HUES64 (cell line): ENCODE measurements around the gene GPR39.
A peak's percentile ranks its signal among the peaks of the same experiment; 100 is the strongest.

Experiments used
- H3K27ac ChIP-seq: 2 replicates; pipeline ENCODE4 v1.7.0; 2013; ENCODE audit warnings: low read depth, low read length, inconsistent platforms
- H3K27me3 ChIP-seq: 2 replicates; pipeline ENCODE4 v1.6.1; 2013; ENCODE audit warnings: mild to moderate bottlenecking, low read length; ENCODE audit not compliant: insufficient read depth
- H3K36me3 ChIP-seq: 2 replicates; pipeline ENCODE4 v1.6.1; 2013; ENCODE audit warnings: mild to moderate bottlenecking, low read length; ENCODE audit not compliant: insufficient read depth
- H3K4me1 ChIP-seq: 2 replicates; pipeline ENCODE4 v1.6.1; 2013; ENCODE audit warnings: mild to moderate bottlenecking, low read length, moderate library complexity; ENCODE audit not compliant: insufficient read depth
- H3K4me3 ChIP-seq: 2 replicates; pipeline ENCODE4 v1.5.1; 2013; ENCODE audit warnings: mild to moderate bottlenecking, low read length, moderate library complexity
- H3K9ac ChIP-seq: 2 replicates; pipeline ENCODE4 v1.6.1; 2013; ENCODE audit warnings: mild to moderate bottlenecking, low read depth, low read length
- H3K9me3 ChIP-seq: 2 replicates; pipeline ENCODE4 v1.6.1; 2013; ENCODE audit warnings: low read depth, low read length; ENCODE audit not compliant: insufficient read depth
- WGBS: fragments of 150-250, 120-280 bp; methylation state at CpG from one replicate; pipeline ENCODE4 v1.1.7; 2013; ENCODE audit warnings: missing lambda C conversion rate; 5-methylcytosine and 5-hydroxymethylcytosine counted together

Gene GPR39

DNA sequence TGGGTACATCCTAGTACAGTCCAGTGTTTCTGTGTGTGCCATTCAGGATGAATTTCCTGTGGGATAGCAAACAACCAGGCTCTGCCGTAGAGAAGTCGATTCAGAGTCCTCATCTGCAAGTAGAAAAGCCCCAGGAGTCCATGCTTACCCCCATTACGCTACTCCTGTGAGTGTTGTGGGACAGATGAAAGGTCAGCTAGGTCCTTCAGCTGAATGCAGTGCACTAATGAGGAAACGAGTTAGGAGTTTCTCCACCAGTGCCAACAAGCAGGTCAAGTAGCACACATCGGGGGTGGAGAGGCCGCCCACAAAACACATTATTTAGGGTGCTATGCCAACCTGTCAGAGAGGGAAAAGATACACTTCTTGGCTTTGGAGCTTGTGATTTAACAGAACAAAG, 2.5 kb upstream of the GPR39 start:
- H3K4me1 ChIP-seq = peaks cover 9% of the 10 kb centered on the region
- no peak overlapping the region for H3K27ac ChIP-seq
- no peaks in the 10 kb centered on the region for H3K36me3 ChIP-seq
- peaks cover 39% of the 10 kb centered on the region for H3K27me3 ChIP-seq
- H3K9me3 ChIP-seq = no peaks in the 10 kb centered on the region
- WGBS = 90% methylated on average over 6 of the region's 6 CpGs
- no peak overlapping the region for H3K9ac ChIP-seq
- H3K4me3 ChIP-seq = no peak overlapping the region

DNA sequence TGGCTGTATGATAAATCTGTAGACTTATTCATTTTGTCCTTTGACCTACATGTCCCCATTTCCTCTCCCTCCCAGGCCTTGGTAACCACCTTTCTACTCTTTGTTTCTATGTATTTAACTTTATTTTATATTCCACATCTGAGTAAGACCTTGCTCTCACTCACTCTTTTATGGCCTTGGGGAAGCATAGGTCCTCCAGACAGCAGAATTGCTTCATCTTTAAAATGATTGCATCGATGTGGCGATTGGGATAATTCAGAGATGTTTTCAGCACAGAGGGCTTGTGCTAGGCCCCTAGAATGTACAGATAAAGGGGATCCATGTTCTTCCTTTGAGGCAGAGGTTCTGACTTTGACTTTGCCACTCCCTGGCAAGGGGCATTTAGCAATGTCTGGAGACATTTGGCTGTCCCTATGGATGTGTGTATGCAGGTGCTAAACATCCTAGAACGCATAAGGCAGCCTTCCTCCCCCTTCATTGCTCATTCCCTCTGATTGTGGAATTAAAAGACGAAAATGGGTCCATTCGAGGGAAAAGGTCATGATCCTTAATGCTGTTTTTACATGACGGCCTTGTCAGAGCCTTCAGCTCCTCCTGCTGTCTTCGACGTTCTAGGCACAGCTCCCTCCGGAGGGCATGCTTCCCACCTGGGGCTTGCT, 1.2 kb upstream of the GPR39 start:
- H3K4me3 ChIP-seq = peak overlapping the region; percentile 69
- H3K27ac ChIP-seq = no peak overlapping the region
- WGBS = 37% methylated on average over 9 of the region's 9 CpGs

DNA sequence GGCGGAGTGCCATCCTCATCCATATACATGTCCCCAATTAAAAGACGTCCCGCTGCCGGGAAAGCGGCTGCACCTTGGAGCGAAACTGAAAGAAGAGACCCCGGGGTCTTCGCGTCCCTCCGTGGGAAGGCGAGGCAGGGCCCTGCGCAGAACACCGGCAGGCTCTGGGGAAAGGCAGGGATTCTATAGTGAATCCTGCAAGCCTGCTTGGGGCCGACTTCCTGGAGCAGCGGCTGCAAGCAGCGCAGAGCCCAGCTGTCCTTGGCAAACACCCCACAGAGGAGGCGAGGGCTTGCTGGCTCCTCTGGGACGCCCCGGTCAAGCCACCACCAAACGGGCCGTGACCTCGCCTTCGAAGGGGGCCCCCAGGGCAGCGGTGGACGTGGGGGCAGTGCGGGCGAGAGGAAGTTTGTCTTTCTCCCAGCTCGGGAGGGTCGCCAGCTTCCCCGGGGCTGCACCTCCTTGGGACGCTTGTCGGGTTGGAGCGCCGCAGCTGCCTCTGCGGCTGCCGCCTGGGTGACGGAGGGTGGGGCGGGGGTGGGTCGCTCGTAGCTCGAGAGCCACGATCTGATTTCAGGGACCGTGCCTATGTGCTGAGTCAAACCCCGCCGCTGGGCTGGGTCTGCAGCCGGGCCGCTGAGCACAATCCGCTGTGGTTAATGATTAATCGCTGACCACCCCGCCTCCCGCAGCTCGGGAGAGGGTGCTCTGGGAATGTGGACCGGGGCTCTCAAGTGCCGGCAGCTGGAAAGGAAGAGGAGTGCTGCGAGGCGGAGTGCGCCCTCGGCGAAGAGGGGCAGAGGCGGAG, 486 bp upstream of the GPR39 start:
- Histone ChIP-seq H3K4me3 (peak overlapping the region; percentile 69), H3K36me3 (no peaks in the 10 kb centered on the region), H3K9me3 (no peaks in the 10 kb centered on the region), H3K4me1 (peaks cover 28% of the 10 kb centered on the region), H3K27ac (peak overlapping the region; percentile 66; the same call in 1 of the 2 replicates), H3K9ac (peak overlapping the region; percentile 64), H3K27me3 (peaks cover 43% of the 10 kb centered on the region)
- 2% methylated on average over 60 of the region's 60 CpGs for WGBS

More for the DNA sequence above, 1.2 kb upstream of the GPR39 start:
- Histone ChIP-seq H3K4me1 (peaks cover 22% of the 10 kb centered on the region), H3K27me3 (peaks cover 43% of the 10 kb centered on the region), H3K36me3 (no peaks in the 10 kb centered on the region), H3K9me3 (no peaks in the 10 kb centered on the region), H3K9ac (no peak overlapping the region)

DNA sequence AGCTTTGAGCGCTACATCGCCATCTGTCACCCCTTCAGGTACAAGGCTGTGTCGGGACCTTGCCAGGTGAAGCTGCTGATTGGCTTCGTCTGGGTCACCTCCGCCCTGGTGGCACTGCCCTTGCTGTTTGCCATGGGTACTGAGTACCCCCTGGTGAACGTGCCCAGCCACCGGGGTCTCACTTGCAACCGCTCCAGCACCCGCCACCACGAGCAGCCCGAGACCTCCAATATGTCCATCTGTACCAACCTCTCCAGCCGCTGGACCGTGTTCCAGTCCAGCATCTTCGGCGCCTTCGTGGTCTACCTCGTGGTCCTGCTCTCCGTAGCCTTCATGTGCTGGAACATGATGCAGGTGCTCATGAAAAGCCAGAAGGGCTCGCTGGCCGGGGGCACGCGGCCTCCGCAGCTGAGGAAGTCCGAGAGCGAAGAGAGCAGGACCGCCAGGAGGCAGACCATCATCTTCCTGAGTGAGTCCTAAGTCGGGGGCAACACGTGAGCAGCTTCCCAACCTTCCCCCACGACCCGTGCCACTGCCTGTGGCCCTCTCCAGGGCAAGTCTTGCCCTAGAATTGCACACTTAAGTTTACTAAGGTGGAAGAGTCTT, 928 bp downstream of the GPR39 start:
- Histone ChIP-seq H3K4me3 (no peak overlapping the region), H3K9me3 (no peaks in the 10 kb centered on the region), H3K4me1 (peaks cover 28% of the 10 kb centered on the region), H3K9ac (no peak overlapping the region), H3K27ac (no peak overlapping the region), H3K27me3 (peaks cover 43% of the 10 kb centered on the region), H3K36me3 (no peaks in the 10 kb centered on the region)
- WGBS = 96% methylated on average over 30 of the region's 30 CpGs

DNA sequence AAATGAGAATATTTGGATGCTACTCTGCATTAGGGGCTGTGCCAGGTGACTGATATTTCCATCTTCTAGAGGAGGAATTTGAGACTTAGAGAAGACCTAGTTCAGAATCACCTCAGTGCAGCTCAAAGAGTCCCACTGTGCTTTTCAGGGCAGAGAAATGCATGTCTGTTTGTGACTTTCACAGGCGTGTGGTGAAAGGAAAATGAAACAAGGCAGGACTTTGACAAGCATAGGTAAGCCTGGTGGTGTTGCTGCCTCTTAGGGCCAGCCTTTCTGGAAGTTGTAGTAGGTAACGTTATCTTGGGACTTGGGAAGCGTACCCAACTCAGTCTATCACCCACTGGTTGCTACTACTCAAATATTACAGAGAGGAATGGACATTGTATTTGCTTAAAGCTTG, 2.6 kb downstream of the GPR39 start:
- WGBS = 72% methylated on average over 2 of the region's 3 CpGs
- Histone ChIP-seq H3K27ac (no peak overlapping the region), H3K27me3 (peaks cover 40% of the 10 kb centered on the region), H3K9ac (no peak overlapping the region), H3K4me1 (peaks cover 28% of the 10 kb centered on the region), H3K4me3 (no peak overlapping the region), H3K9me3 (no peaks in the 10 kb centered on the region), H3K36me3 (no peaks in the 10 kb centered on the region)

DNA sequence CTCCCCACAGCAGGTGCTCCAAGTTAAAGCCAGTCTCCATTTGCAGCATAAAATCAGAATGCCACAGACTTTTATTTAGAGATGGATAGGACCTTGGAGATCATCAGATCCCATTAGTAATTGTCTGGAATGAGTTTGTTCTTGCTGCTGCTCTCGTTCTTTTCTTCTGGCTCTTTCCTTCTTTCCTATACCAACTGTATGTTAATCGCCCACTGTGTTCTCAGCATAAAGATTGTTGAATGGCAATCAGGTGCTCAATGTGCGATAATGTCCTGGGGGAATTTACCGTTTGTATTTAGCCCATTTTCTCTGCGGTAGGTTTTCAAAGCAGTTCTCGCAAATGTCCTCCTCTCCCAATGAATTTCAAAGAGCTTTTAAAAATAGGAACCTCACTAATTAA, 3.3 kb downstream of the GPR39 start:
- Histone ChIP-seq H3K4me3 (no peak overlapping the region), H3K9ac (no peak overlapping the region), H3K27me3 (peaks cover 37% of the 10 kb centered on the region), H3K4me1 (peaks cover 28% of the 10 kb centered on the region), H3K36me3 (no peaks in the 10 kb centered on the region), H3K27ac (no peak overlapping the region), H3K9me3 (no peaks in the 10 kb centered on the region)
- 47% methylated on average over 5 of the region's 6 CpGs for WGBS

DNA sequence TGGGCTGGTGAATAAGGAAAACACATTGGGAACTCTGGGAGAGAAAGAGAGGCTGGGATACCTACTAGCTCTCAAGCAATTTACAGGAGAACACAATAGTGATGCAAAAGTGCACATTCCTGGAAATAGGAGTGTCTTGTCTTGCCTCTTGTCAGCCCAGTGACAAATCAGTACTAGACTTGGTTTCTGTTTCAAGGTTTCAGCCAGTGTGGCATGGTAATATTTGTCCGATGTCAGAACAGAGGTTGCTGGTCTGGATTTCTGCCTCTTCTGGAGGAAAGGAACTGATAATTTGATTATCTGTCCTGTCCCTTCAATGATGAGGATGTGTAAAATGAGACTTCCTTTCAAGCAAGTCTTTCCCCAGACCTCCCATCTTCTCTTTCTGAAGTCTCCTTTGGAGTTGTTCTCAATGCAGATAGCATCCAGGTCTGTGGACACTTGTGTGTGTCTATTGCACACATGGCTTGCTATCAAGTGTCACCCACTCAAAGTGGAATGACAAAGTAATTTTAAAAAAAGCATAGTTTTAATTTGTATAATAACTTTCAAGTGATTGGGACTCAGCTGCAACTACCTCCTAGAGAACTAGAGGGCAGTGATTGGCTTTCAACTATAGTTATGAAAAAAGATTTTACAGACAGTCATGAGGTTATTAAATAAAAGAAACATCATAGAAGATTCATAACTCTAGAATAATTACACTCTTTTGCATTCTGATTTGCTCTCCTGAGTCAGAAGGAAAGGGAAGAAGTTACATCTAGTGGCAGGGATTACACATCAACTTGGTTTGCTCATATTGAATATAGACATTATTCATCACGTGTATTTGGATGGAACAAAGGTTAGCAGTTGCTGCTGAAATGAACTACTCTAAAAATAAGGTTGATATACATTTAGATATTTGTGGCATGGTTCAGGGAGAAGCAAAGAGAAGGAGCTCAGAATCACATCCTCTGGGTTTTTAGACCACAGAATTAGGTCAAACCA, 4.5 kb downstream of the GPR39 start:
- Histone ChIP-seq H3K9me3 (no peaks in the 10 kb centered on the region), H3K9ac (no peak overlapping the region), H3K27ac (no peak overlapping the region), H3K4me3 (no peak overlapping the region), H3K4me1 (peaks cover 22% of the 10 kb centered on the region), H3K36me3 (no peaks in the 10 kb centered on the region), H3K27me3 (peaks cover 25% of the 10 kb centered on the region)
- 99% methylated on average over 2 of the region's 2 CpGs for WGBS

DNA sequence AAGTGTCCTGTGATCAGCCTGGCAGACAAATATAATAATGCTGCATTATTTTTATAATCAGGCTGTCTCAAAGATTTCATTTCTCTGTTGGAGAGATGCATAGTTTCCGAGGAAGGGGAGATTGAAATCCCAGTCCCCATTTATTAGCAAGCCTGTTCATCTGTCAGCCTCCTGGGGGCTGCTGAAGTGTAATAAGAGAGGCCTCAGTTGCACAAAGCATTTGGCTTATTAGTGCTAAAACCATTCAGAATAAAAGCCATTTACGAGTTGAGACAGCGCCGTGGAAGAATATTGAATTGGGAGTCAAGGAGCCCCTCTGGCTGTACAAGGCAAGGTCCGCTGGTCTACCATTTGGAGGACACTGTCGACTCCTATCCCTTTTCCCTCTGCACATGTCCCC, 6.1 kb downstream of the GPR39 start:
- peaks cover 22% of the 10 kb centered on the region for H3K4me1 ChIP-seq
- H3K27me3 ChIP-seq = peaks cover 9% of the 10 kb centered on the region
- no peaks in the 10 kb centered on the region for H3K36me3 ChIP-seq
- H3K27ac ChIP-seq = no peak overlapping the region
- 98% methylated on average over 6 of the region's 6 CpGs for WGBS
- no peak overlapping the region for H3K4me3 ChIP-seq
- H3K9ac ChIP-seq = no peak overlapping the region
- H3K9me3 ChIP-seq = no peaks in the 10 kb centered on the region

DNA sequence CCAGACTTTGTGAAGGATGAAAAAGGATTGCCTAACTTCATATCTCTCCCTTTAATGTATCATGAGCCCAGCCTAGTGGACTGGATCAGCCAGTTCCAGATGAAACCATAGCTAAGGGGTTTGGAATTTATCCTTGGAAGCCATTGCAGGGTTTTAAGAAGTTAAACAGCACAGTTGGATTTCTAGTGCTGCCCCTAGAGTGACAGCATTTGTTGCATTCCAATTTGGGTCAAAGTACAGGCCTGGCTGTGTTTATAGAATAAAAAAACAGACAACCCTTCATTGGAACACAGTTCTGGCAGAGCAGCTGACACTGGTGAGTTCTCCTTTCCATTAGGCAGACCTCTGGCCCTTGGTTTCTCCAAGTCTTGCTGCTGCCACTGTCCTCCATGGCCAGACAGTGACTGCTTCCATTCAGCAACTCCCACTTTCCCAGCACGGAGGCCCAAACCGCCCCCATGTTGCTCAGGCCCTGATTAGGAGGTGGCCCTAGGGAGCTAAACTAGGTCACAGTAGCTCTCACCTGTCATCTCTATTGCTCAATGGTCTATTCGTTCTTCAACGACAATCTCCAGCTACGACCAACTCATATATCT, 8.0 kb downstream of the GPR39 start:
- no peak overlapping the region for H3K27ac ChIP-seq
- H3K4me1 ChIP-seq = peaks cover 14% of the 10 kb centered on the region
- no peak overlapping the region for H3K4me3 ChIP-seq
- no peaks in the 10 kb centered on the region for H3K27me3 ChIP-seq
- H3K9ac ChIP-seq = no peak overlapping the region
- no peaks in the 10 kb centered on the region for H3K9me3 ChIP-seq
- whole genome bisulfite sequencing = 95% methylated on average over 5 of the region's 5 CpGs
- no peaks in the 10 kb centered on the region for H3K36me3 ChIP-seq

DNA sequence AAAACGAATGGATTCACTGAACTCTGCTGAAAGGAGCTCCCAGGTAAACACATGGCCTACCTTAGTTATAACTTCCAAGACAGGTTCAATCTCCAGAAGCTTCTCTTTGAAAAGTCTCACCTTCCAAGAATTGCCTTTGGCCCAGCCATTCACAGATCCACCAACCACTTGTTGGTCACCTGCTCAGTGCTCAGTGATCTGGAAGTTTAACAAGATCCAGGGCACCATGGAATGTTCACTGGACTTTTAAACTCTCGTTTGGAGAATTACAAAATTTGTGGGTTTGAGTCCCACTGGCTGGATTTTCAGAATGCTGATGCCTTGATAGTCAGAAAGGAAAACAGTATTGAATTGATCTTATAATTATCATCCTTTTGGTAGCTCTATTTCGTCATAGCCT, 9.4 kb downstream of the GPR39 start:
- H3K36me3 ChIP-seq = no peaks in the 10 kb centered on the region
- H3K9me3 ChIP-seq = no peaks in the 10 kb centered on the region
- H3K9ac ChIP-seq = no peak overlapping the region
- 88% methylated on average over 3 of the region's 3 CpGs for WGBS
- H3K4me3 ChIP-seq = no peak overlapping the region
- no peaks in the 10 kb centered on the region for H3K27me3 ChIP-seq
- no peaks in the 10 kb centered on the region for H3K4me1 ChIP-seq
- H3K27ac ChIP-seq = no peak overlapping the region
